ENCODE measurements around the gene OSBPL7.

DNA sequence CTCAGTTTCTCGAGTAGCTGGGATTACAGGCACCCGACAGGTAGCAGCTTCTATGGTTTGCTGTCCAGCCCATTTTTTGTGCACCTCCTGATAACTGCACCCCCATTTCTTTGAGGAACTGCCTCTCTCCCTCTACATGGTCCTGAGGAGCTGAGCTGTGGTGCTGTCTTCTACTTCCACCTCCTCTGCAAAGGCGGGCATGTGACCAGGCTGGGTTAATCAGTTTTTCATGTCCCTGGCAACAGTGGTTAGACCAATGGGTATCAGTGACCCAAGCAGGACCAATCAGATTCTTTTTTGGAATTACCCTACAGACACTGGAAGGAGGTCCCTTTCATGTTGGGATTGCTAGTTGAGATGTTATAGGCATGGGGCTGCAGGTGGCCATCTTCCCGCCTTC is 47.3 kb downstream of the OSBPL7 start:
- TF ChIP-seq, protein P1, sequence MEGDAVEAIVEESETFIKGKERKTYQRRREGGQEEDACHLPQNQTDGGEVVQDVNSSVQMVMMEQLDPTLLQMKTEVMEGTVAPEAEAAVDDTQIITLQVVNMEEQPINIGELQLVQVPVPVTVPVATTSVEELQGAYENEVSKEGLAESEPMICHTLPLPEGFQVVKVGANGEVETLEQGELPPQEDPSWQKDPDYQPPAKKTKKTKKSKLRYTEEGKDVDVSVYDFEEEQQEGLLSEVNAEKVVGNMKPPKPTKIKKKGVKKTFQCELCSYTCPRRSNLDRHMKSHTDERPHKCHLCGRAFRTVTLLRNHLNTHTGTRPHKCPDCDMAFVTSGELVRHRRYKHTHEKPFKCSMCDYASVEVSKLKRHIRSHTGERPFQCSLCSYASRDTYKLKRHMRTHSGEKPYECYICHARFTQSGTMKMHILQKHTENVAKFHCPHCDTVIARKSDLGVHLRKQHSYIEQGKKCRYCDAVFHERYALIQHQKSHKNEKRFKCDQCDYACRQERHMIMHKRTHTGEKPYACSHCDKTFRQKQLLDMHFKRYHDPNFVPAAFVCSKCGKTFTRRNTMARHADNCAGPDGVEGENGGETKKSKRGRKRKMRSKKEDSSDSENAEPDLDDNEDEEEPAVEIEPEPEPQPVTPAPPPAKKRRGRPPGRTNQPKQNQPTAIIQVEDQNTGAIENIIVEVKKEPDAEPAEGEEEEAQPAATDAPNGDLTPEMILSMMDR (IDR thresholded peaks at IDR 0.05) = no peak
- no peak for TF ChIP-seq POLR2A (IDR thresholded peaks at IDR 0.05)

All from esophagus squamous epithelium (tissue), 4 donors.